Pons (tissue), 1 donor: ENCODE results near the gene INHA.

Source experiments
- DNase-seq: peaks from one replicate; pipeline ENCODE4 v3.0.0-alpha.2; 2016; ENCODE audit warnings: low spot score

The INHA gene

GRCh38 chr2:219540784-219541504, 31.2 kb upstream of the INHA start:
- no peak for DNase-seq

DNA sequence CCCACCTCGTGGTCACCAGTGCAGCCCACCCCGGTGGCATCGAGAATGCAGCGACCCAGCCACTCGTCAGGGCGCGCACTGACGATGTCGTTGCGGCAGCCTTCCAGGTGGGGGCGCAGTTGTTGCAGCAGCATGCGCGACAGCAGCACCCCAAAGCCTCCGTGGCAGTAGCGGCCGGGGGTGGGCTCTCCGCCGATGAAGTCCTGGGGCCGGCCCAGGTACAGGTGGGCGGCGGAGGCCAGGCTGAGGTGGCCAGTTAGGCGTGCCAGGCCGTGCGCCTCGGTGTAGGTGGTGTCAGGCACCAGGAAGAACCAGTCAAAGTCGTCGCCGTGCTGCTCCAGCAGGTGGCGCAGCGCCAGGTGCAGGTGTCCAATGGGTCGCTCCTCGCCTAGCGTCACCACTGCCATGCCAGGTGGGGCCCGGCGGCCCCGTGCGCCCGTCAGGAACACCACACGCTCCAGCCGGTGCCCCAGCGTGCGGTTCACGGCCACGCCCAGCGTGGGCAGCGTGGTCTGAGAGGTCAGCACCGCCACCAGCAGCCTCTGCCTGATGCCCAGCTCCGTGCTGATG, 30.4 kb upstream of the INHA start:
- DNase-seq: peak; percentile 51

GRCh38 chr2:219542931-219543595, 29.0 kb upstream of the INHA start:
- no peak for DNase-seq

GRCh38 chr2:219543596-219544358, 28.3 kb upstream of the INHA start, which contains the start of the genes CHPF and TMEM198:
Gene CHPF (minus strand): TSS chr2:219543809. CDS start chr2:219543538, 271 bp downstream.
Gene TMEM198 (plus strand): TSS chr2:219544028. CDS start chr2:219544728, 700 bp downstream.
- DNase-seq: peak; percentile 99

DNA sequence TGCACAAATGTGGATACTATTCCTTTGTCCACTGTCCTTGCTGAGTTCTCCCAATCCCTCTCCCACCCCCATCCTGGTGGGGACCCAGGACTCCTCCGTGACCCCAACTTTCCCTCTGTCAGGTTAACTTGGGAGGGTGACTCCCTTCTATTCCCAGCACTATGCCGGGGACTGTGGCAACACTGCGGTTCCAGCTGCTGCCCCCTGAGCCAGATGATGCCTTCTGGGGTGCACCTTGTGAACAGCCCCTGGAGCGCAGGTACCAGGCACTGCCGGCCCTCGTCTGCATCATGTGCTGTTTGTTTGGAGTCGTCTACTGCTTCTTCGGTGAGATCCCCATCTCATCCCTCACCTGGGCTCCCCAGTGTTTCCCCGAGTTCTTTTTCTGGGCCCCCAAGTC, 27.5 kb upstream of the INHA start:
- DNase-seq: no peak

GRCh38 chr2:219545295-219545942, 26.7 kb upstream of the INHA start:
- DNase-seq: no peak

DNA sequence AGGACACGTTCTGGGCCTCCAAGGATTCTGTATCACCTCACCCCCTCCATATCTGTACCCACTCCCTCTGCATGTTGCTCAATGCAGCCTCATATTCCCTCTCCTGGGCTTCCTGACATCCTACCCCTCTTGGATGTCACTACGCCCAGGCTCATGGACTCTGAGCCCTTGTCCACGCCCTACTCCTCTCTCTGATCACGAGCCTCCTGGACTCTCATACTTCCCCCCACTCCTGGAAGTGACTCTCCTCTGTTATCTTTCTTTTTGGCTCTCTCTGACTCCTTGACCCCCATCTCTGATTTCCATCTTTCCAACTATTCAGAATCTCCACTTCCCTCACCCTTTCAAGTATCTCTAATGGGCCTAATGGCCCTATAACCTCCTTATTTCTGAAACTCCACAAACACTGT, 26.2 kb upstream of the INHA start:
- DNase-seq: no peak

GRCh38 chr2:219547621-219548020, 24.5 kb upstream of the INHA start:
- no peak for DNase-seq

- DNase-seq: no peak
Observed at GRCh38 chr2:219548990-219549389, 23.1 kb upstream of the INHA start.

DNA sequence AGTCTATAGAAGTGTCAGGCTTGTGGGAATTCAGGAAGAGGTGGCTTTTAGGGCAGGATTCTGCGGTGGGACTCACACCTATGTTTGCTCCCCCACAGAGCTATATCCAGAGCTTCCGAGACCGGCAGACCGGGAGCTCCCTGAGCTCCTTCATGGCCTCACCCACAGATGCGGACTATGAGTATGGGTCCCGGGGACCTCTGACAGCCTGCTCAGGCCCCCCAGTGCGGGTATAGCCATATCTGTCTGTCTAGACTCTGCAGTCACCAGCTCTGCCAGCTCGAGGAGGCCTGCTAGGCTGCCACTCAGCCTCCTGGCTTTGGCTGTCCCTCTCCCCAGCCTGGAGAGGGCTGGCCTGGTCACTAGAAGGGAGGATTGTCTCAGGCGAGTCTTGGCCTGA, 22.5 kb upstream of the INHA start:
- DNase-seq: no peak

DNA sequence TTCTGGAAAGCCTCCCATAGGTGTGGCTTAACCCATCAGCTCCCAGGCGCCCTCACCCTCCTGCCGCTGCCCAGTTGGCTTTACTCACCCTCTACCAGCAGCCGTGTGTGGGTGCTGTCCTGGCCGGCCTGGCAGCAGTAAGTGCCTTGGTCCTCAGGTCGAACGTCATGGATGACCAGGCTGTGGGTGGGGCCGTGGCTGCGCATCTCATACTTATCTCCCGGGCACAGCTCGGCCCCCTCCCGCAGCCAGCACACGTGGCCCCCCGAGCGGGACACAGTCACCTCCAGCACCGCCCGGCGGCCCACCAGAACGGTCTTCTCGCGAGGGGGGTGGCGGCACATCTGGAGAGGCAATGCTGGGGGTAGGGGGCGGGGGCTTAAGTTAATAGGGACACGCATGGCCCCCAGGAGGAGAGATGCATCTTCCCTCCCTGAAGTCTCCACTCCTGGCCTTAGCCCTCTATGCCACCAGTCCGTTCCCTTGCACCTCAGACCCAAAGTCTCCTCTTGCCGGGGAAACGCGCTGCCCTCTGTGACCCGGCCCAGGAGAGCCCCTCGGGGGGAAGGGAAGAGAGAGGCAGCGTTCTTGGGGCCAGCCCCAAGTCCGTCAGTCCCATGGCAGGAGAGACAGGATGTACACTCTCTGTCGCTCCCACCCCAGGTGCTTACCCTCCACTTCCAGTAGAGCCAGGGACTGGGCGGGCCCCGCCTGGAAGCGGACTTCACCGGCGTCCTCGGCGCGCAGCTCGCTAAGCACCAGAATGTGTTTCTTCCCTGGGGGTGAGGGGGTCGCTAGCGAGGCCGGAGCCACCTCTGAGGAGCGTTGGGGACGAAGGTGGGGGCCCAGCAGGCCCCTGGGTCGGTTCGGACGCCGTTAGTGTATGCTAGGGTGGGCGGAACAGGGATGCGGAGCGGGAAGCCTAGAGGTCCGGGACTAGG, 20.4 kb upstream of the INHA start:
- no peak for DNase-seq

DNA sequence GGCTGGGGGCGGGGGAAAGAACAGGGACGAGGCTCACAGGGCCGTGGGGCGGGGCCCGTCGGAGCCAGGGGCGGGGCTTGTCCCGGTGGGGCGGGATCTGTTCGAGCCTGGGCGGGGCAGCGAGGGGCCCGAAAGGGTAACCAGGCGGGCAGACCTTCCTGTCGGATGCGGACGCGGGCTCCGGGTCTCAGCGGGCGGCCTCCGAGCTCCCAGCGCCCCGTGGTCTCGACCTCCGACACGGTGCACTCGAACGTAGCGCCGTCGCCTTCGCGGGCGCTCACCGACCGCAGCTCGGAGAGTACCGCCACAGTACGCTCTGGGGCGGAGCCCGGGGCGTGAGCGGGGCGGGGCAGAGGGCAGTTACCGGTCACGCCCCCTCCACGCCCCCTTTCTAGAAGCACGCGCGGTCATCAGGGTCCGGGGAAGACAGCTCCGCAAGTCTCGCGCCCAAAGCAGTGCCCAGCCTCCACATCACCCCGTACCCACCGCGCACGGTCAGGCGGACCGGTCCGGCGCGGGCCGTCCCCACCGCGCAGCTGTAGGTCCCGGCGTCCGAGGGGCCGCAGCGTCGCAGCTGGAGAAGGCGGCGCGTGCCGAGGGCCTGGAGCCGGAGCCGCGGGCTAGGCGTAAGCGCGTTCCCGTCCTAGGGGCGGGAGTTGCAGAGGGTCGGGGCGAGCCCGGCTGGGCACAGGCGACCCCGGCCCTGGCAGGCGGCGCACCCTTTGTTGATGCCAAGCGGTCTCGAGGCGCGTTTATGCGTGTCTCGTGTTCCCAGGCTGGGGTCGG, 19.5 kb upstream of the INHA start:
- peak; percentile 52 for DNase-seq

DNA sequence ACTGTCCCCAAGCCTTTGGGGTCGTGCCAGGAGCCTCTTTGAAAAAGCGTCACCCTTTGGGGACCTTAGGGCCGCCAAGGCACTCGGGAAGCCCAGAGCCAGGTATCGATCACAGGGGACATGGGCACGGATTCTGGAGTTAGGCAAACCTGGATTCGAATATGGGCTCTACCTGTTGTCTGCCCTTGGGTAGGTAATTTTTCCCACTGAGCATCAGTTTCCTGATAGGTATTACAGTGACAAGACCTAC, 19.0 kb upstream of the INHA start:
- no peak for DNase-seq

DNA sequence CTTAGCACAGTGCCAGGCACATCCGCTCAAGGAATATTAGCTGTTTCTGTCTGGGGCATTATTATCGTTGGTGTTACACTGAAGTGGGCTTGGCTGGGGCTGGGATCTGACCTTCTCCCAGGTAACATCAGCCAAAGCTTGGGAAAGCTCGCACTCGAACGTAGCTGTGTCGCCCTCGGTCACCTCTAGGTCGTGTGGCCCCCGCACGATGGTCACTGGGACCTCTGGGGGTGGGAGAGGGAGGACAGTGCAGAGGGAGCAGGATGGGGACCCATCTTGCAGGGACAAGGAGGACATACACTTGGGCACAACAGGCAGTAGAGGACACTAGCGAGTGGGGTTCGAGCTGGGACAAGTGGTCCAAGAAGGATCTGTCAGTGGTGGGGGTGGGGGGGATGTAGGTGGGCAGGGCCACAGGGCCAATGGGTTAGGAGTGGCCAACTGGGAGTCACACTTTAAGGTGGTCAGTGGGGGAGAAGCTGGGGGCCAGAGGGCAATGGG, 18.6 kb upstream of the INHA start:
- DNase-seq: no peak

DNA sequence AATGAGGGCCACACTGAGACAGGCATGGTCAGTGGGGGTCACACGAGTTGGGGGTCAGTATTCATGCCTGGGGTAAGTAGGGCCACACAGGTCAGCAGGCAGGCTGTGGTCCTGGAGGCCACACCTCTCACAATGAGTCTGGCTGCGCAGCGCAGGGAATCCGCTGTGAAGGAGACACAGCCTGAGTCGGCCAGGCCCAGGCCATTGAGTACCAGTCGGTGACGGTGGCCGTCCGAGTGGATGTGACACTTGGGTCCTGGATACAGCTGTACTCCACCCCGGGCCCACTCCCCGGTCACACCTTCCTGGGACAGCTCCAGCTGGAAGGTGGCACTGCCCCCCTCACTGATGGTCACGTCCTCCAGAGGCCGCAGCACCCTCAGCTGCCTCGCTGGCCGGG, 17.8 kb upstream of the INHA start:
- DNase-seq: no peak

DNA sequence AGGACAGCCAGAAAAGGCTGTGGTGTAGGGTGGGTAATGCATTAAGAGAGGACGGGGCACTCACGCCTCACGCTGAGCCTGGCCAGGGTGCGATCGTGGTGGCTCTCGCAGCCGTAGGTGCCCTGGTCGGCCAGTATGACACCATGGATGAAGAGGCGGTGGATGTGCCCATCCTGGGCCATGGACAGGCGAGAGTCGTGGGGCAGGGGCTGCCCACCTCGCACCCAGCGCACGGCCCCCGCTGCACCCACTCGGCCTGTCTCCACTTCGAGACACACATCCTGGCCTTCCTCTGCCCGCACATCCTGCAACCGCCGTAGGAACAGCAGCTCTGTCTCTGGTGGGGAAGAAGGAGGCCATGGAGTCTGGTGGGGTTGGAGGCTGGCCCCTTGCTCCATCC, 16.2 kb upstream of the INHA start:
- no peak for DNase-seq

DNA sequence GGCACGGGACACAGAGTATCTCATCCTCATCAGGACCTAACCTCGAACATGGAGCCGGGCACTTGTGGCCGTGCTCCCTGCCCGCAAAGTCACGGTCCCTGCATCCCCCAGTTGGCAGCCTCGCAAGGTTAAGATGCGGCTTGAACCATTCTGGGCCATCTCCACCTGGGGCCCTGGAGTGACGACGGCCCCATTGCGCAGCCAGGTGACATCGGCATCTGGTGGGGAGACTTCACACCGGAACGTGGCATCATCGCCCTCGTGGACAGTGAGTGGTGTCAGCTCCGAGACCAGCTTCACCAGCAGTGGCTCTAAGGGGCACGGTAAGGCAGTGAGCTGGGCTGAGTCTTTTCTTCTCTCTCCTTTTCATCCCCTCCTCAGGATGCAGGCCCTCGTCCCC, 15.7 kb upstream of the INHA start:
- DNase-seq: no peak

DNA sequence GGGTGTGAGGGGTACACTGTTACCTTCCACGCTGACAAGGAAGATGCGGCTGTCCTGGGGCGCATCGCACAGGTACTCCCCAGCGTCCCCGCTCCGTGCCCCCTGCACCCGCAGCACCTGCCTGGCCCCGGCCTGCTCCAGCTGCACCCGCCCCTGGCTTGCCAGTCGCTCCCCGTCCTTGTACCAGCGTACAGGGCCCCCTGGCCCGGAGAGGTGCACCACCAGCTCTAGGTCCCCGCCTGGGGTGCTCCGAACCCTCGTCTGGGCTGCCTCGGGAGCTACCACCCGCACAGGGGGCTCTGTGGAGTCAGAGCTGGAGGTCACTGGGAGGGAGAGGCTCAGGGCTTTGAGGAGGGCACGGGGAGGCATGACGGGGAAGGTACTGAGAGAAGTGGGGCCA, 14.8 kb upstream of the INHA start:
- no peak for DNase-seq

- no peak for DNase-seq
Observed at GRCh38 chr2:219557791-219558785, 14.0 kb upstream of the INHA start.
